Hepatocyte (in vitro differentiated cells): Measurements from ENCODE around the gene ANKRD17.

Experiments used
- CTCF ChIP-seq: fragments of 200-600 bp; sonication (generic); IDR thresholded peaks from 2 replicates; pipeline ENCODE4 v1.5.1; 2016; ENCODE audit warnings: antibody characterized with exemption, mild to moderate bottlenecking; ENCODE audit not compliant: poor library complexity
- EZH2 ChIP-seq: fragments of 200-600 bp; sonication (generic); IDR thresholded peaks from 2 replicates; pipeline ENCODE4 v1.6.1; 2016; ENCODE audit warnings: antibody characterized with exemption, mild to moderate bottlenecking, borderline replicate concordance
- EZH2phosphoT487 ChIP-seq: fragments of 200-600 bp; sonication (generic); IDR thresholded peaks from one replicate; pipeline ENCODE4 v1.6.1; 2018; ENCODE audit warnings: antibody characterized with exemption, mild to moderate bottlenecking, low read depth, moderate library complexity; ENCODE audit not compliant: unreplicated experiment, severe bottlenecking

GRCh38 chr4:73258436-73258685, 237 bp downstream of the ANKRD17 start:
- TF ChIP-seq CTCF, result peak; percentile 29
- TF ChIP-seq EZH2, result no peak
- no peak for TF ChIP-seq EZH2phosphoT487
